Testis (tissue), 2 donors: ENCODE results near the gene SH3GL3.

Experiments
- CTCF ChIP-seq, 3 experiments: fragments of 450-650 bp in 2 of 3; fragments of 200-600 bp in 1 of 3; sonication (generic) in 1 of 3; IDR thresholded peaks; one replicate each; pipeline ENCODE4 v1.5.1; 2016 to 2019; ENCODE audit warnings: antibody characterized with exemption in 3 of 3, mild to moderate bottlenecking in 2 of 3, moderate library complexity in 1 of 3
- POLR2A ChIP-seq: fragments of 450-650 bp; IDR thresholded peaks from one replicate; pipeline ENCODE4 v1.6.1; 2017; ENCODE audit warnings: antibody characterized with exemption, mild to moderate bottlenecking, moderate library complexity

DNA sequence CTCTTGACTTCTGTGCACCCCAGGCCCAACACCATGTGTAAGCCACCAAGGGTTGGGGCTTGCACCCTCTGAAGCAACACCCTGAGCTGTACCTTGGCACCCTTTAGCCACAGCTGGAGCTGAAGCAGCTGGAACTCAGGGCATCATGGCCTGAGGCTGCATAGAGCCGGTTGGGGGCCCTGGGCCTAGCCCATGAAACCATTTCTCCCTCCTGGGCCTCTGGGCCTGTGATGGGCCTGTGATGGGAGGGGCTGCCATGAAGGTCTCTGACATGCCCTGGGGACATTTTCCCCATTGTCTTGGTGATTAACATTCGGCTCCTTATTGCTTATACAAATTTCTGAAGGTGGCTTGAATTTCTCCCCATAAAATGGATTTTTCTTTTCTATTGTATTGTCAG, 184.4 kb downstream of the SH3GL3 start:
- TF ChIP-seq CTCF (IDR thresholded peaks at IDR 0.05) (no peak), POLR2A (no peak)
